Measurements from ENCODE around the gene GRN.

Gene GRN

GRCh38 chr17:44344939-44345453 lies at the start of gene GRN:
Gene GRN (plus strand): TSS chr17:44345302. CDS start chr17:44349165, 3,863 bp downstream.
- H3K4me1 ChIP-seq (ENCODE audit: insufficient read depth, insufficient read length): peaks cover 6% of the 10 kb centered on the region
- H3K36me3 ChIP-seq (ENCODE audit: insufficient read depth, insufficient read length, low read length): peaks cover 16% of the 10 kb centered on the region
- no peak for TF ChIP-seq YY1 (IDR thresholded peaks at IDR 0.05; ENCODE audit: insufficient read depth, insufficient read length)
- no peak for TF ChIP-seq ZNF274 (IDR thresholded peaks at IDR 0.05; ENCODE audit: low read depth, low read length)
- TF ChIP-seq SUZ12 (IDR thresholded peaks at IDR 0.05; ENCODE audit: extremely low read depth, insufficient read depth, insufficient read length): no peak
- no peaks in the 10 kb centered on the region for H3K9me3 ChIP-seq (ENCODE audit: insufficient read depth, low read length)
- peaks cover 33% of the 10 kb centered on the region for H3K27me3 ChIP-seq (ENCODE audit: insufficient read depth, insufficient read length)
- peak within 1 kb of the TSS; percentile 94 for H3K4me3 ChIP-seq (ENCODE audit: insufficient read length, low read depth)
- peak within 1 kb of the TSS; percentile 94 for H3K9ac ChIP-seq (ENCODE audit: insufficient read length, low read depth)
- peak; percentile 95 for DNase-seq (ENCODE audit: low read depth, low spot score)

GRCh38 chr17:44297975-44298374 lies 47.1 kb upstream of the GRN start:
- no peaks in the 10 kb centered on the region for H3K9me3 ChIP-seq (ENCODE audit: insufficient read depth, low read length)
- no peaks in the 10 kb centered on the region for H3K36me3 ChIP-seq (ENCODE audit: insufficient read depth, insufficient read length, low read length)
- no peaks in the 10 kb centered on the region for H3K4me1 ChIP-seq (ENCODE audit: insufficient read depth, insufficient read length)
- H3K9ac ChIP-seq (ENCODE audit: insufficient read length, low read depth): no peak overlapping the region
- DNase-seq (ENCODE audit: low read depth, low spot score): no peak
- no peaks in the 10 kb centered on the region for H3K27me3 ChIP-seq (ENCODE audit: insufficient read depth, insufficient read length)
- no peak for TF ChIP-seq SUZ12 (IDR thresholded peaks at IDR 0.05; ENCODE audit: extremely low read depth, insufficient read depth, insufficient read length)
- TF ChIP-seq YY1 (IDR thresholded peaks at IDR 0.05; ENCODE audit: insufficient read depth, insufficient read length): no peak
- no peak for TF ChIP-seq ZNF274 (IDR thresholded peaks at IDR 0.05; ENCODE audit: low read depth, low read length)
- no peak overlapping the region for H3K4me3 ChIP-seq (ENCODE audit: insufficient read length, low read depth)

- peaks cover 14% of the 10 kb centered on the region for H3K4me1 ChIP-seq (ENCODE audit: insufficient read depth, insufficient read length)
- no peaks in the 10 kb centered on the region for H3K9me3 ChIP-seq (ENCODE audit: insufficient read depth, low read length)
- TF ChIP-seq ZNF274 (IDR thresholded peaks at IDR 0.05; ENCODE audit: low read depth, low read length): no peak
- no peak for TF ChIP-seq YY1 (IDR thresholded peaks at IDR 0.05; ENCODE audit: insufficient read depth, insufficient read length)
- no peak for TF ChIP-seq SUZ12 (IDR thresholded peaks at IDR 0.05; ENCODE audit: extremely low read depth, insufficient read depth, insufficient read length)
- H3K36me3 ChIP-seq (ENCODE audit: insufficient read depth, insufficient read length, low read length): no peaks in the 10 kb centered on the region
- no peak overlapping the region for H3K4me3 ChIP-seq (ENCODE audit: insufficient read length, low read depth)
- H3K9ac ChIP-seq (ENCODE audit: insufficient read length, low read depth): no peak overlapping the region
- peaks cover 13% of the 10 kb centered on the region for H3K27me3 ChIP-seq (ENCODE audit: insufficient read depth, insufficient read length)
- no peak for DNase-seq (ENCODE audit: low read depth, low spot score)
Observed at GRCh38 chr17:44304651-44305050, 40.5 kb upstream of the GRN start.

GRCh38 chr17:44307387-44308186 lies 37.5 kb upstream of the GRN start:
- H3K4me1 ChIP-seq (ENCODE audit: insufficient read depth, insufficient read length): peaks cover 31% of the 10 kb centered on the region
- TF ChIP-seq SUZ12 (IDR thresholded peaks at IDR 0.05; ENCODE audit: extremely low read depth, insufficient read depth, insufficient read length): no peak
- no peak for TF ChIP-seq ZNF274 (IDR thresholded peaks at IDR 0.05; ENCODE audit: low read depth, low read length)
- no peak for TF ChIP-seq YY1 (IDR thresholded peaks at IDR 0.05; ENCODE audit: insufficient read depth, insufficient read length)
- H3K36me3 ChIP-seq (ENCODE audit: insufficient read depth, insufficient read length, low read length): no peaks in the 10 kb centered on the region
- H3K27me3 ChIP-seq (ENCODE audit: insufficient read depth, insufficient read length): peaks cover 18% of the 10 kb centered on the region
- H3K4me3 ChIP-seq (ENCODE audit: insufficient read length, low read depth): peak overlapping the region; percentile 44
- H3K9ac ChIP-seq (ENCODE audit: insufficient read length, low read depth): peak overlapping the region; percentile 76
- H3K9me3 ChIP-seq (ENCODE audit: insufficient read depth, low read length): no peaks in the 10 kb centered on the region
- DNase-seq (ENCODE audit: low read depth, low spot score): peak; percentile 55

- H3K27me3 ChIP-seq (ENCODE audit: insufficient read depth, insufficient read length): peaks cover 18% of the 10 kb centered on the region
- TF ChIP-seq ZNF274 (IDR thresholded peaks at IDR 0.05; ENCODE audit: low read depth, low read length) (no peak), YY1 (IDR thresholded peaks at IDR 0.05; ENCODE audit: insufficient read depth, insufficient read length) (no peak), SUZ12 (IDR thresholded peaks at IDR 0.05; ENCODE audit: extremely low read depth, insufficient read depth, insufficient read length) (no peak)
- DNase-seq (ENCODE audit: low read depth, low spot score): peak; percentile 77
- H3K36me3 ChIP-seq (ENCODE audit: insufficient read depth, insufficient read length, low read length): no peaks in the 10 kb centered on the region
- no peaks in the 10 kb centered on the region for H3K9me3 ChIP-seq (ENCODE audit: insufficient read depth, low read length)
- peak within 1 kb of the TSS; percentile 44 for H3K4me3 ChIP-seq (ENCODE audit: insufficient read length, low read depth)
- peak within 1 kb of the TSS; percentile 76 for H3K9ac ChIP-seq (ENCODE audit: insufficient read length, low read depth)
- peaks cover 36% of the 10 kb centered on the region for H3K4me1 ChIP-seq (ENCODE audit: insufficient read depth, insufficient read length)
Observed at GRCh38 chr17:44308320-44308818, 36.7 kb upstream of the GRN start, which contains the start of gene RUNDC3A. Gene RUNDC3A (plus strand): TSS chr17:44308601. CDS start chr17:44308833, 232 bp downstream.

- H3K4me3 ChIP-seq (ENCODE audit: insufficient read length, low read depth): peak overlapping the region; percentile 15
Observed at GRCh38 chr17:44308865-44309264, 36.2 kb upstream of the GRN start.

DNA sequence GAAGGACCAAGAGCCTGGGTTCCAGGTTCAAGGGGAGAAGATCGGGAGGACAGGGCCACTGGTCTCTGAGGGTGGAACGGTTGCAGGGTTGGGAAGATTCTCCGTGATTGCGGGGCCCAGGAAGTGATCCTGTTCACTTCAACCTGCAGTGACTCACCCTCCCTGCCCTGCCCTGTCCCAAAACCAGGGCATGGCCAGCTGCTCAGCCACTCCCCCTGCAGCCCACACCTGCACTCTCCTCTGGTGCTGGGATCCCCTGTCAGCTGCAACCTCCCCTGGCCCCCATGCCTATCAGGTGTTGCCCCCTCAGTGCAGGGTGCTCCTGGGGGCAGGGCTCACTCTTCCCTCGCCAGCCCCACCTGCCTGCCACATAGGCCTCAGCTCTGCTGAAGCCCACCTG lies 35.6 kb upstream of the GRN start:
- Histone ChIP-seq H3K36me3 (ENCODE audit: insufficient read depth, insufficient read length, low read length) (no peaks in the 10 kb centered on the region), H3K4me3 (ENCODE audit: insufficient read length, low read depth) (no peak overlapping the region), H3K9ac (ENCODE audit: insufficient read length, low read depth) (no peak overlapping the region), H3K4me1 (ENCODE audit: insufficient read depth, insufficient read length) (peaks cover 36% of the 10 kb centered on the region), H3K27me3 (ENCODE audit: insufficient read depth, insufficient read length) (peaks cover 25% of the 10 kb centered on the region), H3K9me3 (ENCODE audit: insufficient read depth, low read length) (no peaks in the 10 kb centered on the region)
- no peak for DNase-seq (ENCODE audit: low read depth, low spot score)
- TF ChIP-seq SUZ12 (IDR thresholded peaks at IDR 0.05; ENCODE audit: extremely low read depth, insufficient read depth, insufficient read length) (no peak), ZNF274 (IDR thresholded peaks at IDR 0.05; ENCODE audit: low read depth, low read length) (no peak), YY1 (IDR thresholded peaks at IDR 0.05; ENCODE audit: insufficient read depth, insufficient read length) (no peak)

More at GRCh38 chr17:44308865-44309264, 36.2 kb upstream of the GRN start:
- Histone ChIP-seq H3K36me3 (ENCODE audit: insufficient read depth, insufficient read length, low read length) (no peaks in the 10 kb centered on the region), H3K9ac (ENCODE audit: insufficient read length, low read depth) (peak overlapping the region; percentile 23), H3K4me1 (ENCODE audit: insufficient read depth, insufficient read length) (peaks cover 36% of the 10 kb centered on the region), H3K27me3 (ENCODE audit: insufficient read depth, insufficient read length) (peaks cover 19% of the 10 kb centered on the region), H3K9me3 (ENCODE audit: insufficient read depth, low read length) (no peaks in the 10 kb centered on the region)
- no peak for DNase-seq (ENCODE audit: low read depth, low spot score)
- TF ChIP-seq YY1 (IDR thresholded peaks at IDR 0.05; ENCODE audit: insufficient read depth, insufficient read length) (no peak), SUZ12 (IDR thresholded peaks at IDR 0.05; ENCODE audit: extremely low read depth, insufficient read depth, insufficient read length) (no peak), ZNF274 (IDR thresholded peaks at IDR 0.05; ENCODE audit: low read depth, low read length) (no peak)
